ENCODE results near the gene CELF3. TPM values are rescaled to one million over a fixed set of nuclear protein-coding genes. Genes with fewer than 3 reads are reported as not detected.
A peak's percentile ranks its signal among the peaks of the same experiment; 100 is the strongest.
"Not testable (repeated sequence)": the region's sequence is repeated elsewhere in the genome, so short reads cannot be mapped to it uniquely, and the experiment has no call there.

CELF3 gene
- not detected in 2 replicates for total RNA-seq (2014; rRNA removed; shearing (Covaris generic))

- DNase-seq (ENCODE audit: low read depth) = no peak
These were observed at the start of gene CELF3 for GRCh38 chr1:151716771-151717631. TSS of gene CELF3 (minus strand) at chr1:151716803. CDS start at chr1:151716020, 783 bp downstream.

- DNase-seq (ENCODE audit: low read depth) = peak; percentile 19
These were observed 47.4 kb upstream of the CELF3 start for GRCh38 chr1:151763990-151764389.

GRCh38 chr1:151762941-151763921 lies 46.6 kb upstream of the CELF3 start, which contains the start of gene MRPL9:
TSS of gene MRPL9 (minus strand) at chr1:151763496. CDS start at chr1:151763479, 17 bp downstream.
- peak; percentile 80 for DNase-seq (ENCODE audit: low read depth)

- peak; percentile 77 for DNase-seq (ENCODE audit: low read depth)
These were observed 44.2 kb upstream of the CELF3 start for GRCh38 chr1:151760597-151761385.

GRCh38 chr1:151759241-151759640 lies 42.6 kb upstream of the CELF3 start:
- peak; percentile 24 for DNase-seq (ENCODE audit: low read depth)

GRCh38 chr1:151756291-151756690 lies 39.7 kb upstream of the CELF3 start:
- peak; percentile 59 for DNase-seq (ENCODE audit: low read depth)

GRCh38 chr1:151741516-151741915 lies 24.9 kb upstream of the CELF3 start:
- no peak for DNase-seq (ENCODE audit: low read depth)

GRCh38 chr1:151739590-151740355 lies 23.2 kb upstream of the CELF3 start:
- DNase-seq (ENCODE audit: low read depth) = no peak

- no peak for DNase-seq (ENCODE audit: low read depth)
These were observed 20.9 kb upstream of the CELF3 start for GRCh38 chr1:151737479-151737878.

- DNase-seq (ENCODE audit: low read depth) = no peak
These were observed 20.4 kb upstream of the CELF3 start for GRCh38 chr1:151737026-151737425.

- not testable (repeated sequence) for DNase-seq (ENCODE audit: low read depth)
These were observed 17.4 kb upstream of the CELF3 start for GRCh38 chr1:151733995-151734394.

- no peak for DNase-seq (ENCODE audit: low read depth)
These were observed 16.5 kb upstream of the CELF3 start for GRCh38 chr1:151733126-151733525.

GRCh38 chr1:151729966-151730291 lies 13.3 kb upstream of the CELF3 start:
- DNase-seq (ENCODE audit: low read depth) = no peak

GRCh38 chr1:151729157-151729965 lies 12.8 kb upstream of the CELF3 start:
- no peak for DNase-seq (ENCODE audit: low read depth)

GRCh38 chr1:151728151-151729054 lies 11.8 kb upstream of the CELF3 start:
- no peak for DNase-seq (ENCODE audit: low read depth)

- DNase-seq (ENCODE audit: low read depth) = no peak
These were observed 7.2 kb upstream of the CELF3 start for GRCh38 chr1:151723726-151724370.

- DNase-seq (ENCODE audit: low read depth) = no peak
These were observed 5.3 kb upstream of the CELF3 start for GRCh38 chr1:151721788-151722510.
